Measurements from ENCODE around the gene NCLN.

GRCh38 chr19:3211191-3211590, 25.5 kb downstream of the NCLN start:
- TF ChIP-seq CTCF (conservative IDR thresholded peaks at IDR 0.05; ENCODE audit: low read depth, low read length) (no peak), EZH2 (IDR thresholded peaks at IDR 0.05; ENCODE audit: low read length, unreplicated experiment) (no peak)

Data from PC-3 (cell line).